Panc1 (cell line): ENCODE data around the gene TTLL7. TPM values are rescaled to one million over a fixed set of nuclear protein-coding genes. Genes with fewer than 3 reads are reported as not detected.

Experiments
- ATAC-seq: fragments of 200-7000 bp; cut with Tn5 transposase; 2 replicates; pipeline ENCODE4 v1.9.1; 2020; ENCODE audit warnings: mild to moderate bottlenecking, moderate library complexity
- BruUV-seq: library from RNA; stranded (reverse); fragments of 400-500 nt; replicated peaks from 2 replicates; lab custom pipeline; 2021; lab: Mats Ljungman, UMichigan
- CTCF ChIA-PET: fragments of 300-600 bp; sonication (Branson Sonifier 250); formaldehyde crosslinking; loops from one replicate; lab custom pipeline; 2022; ENCODE audit warnings: antibody characterized with exemption; lab: Charles Lee
- POLR2A ChIA-PET: fragments of 300-600 bp; sonication (Branson Sonifier 250); formaldehyde crosslinking; loops from one replicate; lab custom pipeline; 2022; ENCODE audit warnings: antibody characterized with exemption; lab: Charles Lee
- DNase-seq: peaks from one replicate; pipeline ENCODE4 v3.0.0-alpha.2; 2010; ENCODE audit warnings: low read depth, low spot score
- H3K27ac ChIP-seq: 2 replicates; pipeline ENCODE4 v1.5.1; 2011; ENCODE audit warnings: mild to moderate bottlenecking, low read length, inconsistent platforms
- H3K27me3 ChIP-seq: fragments of 200-500 bp; sonication (Bioruptor generic); 2 replicates; pipeline ENCODE4 v1.6.0; 2014; ENCODE audit warnings: low read length, inconsistent platforms; ENCODE audit not compliant: control insufficient read depth, insufficient read depth
- H3K36me3 ChIP-seq: fragments of 200-500 bp; sonication (Bioruptor generic); 2 replicates; pipeline ENCODE4 v1.5.1; 2014; ENCODE audit warnings: inconsistent platforms, mild to moderate bottlenecking, low read length, moderate library complexity; ENCODE audit not compliant: control insufficient read depth, insufficient read depth
- H3K4me1 ChIP-seq: 2 replicates; pipeline ENCODE4 v1.5.1; 2011; ENCODE audit warnings: inconsistent platforms, mild to moderate bottlenecking, low read length, moderate library complexity; ENCODE audit not compliant: control insufficient read depth, insufficient read depth
- H3K4me3 ChIP-seq, 2 experiments: 2 replicates each; pipeline ENCODE4 v1.5.1; 2011 to 2012; ENCODE audit warnings: low read depth in 2 of 2, low read length in 2 of 2, mild to moderate bottlenecking in 2 of 2, inconsistent platforms in 1 of 2, moderate library complexity in 1 of 2
- H3K9me3 ChIP-seq: fragments of 200-500 bp; sonication (Bioruptor generic); 2 replicates; pipeline ENCODE4 v1.5.1; 2014; ENCODE audit warnings: low read depth, mild to moderate bottlenecking, inconsistent platforms, low read length, moderate library complexity; ENCODE audit not compliant: control insufficient read depth, insufficient read depth
- POLR2AphosphoS5 ChIP-seq: IDR thresholded peaks from 2 replicates; pipeline ENCODE4 v1.6.1; 2012; ENCODE audit warnings: mild to moderate bottlenecking, low read depth, low read length, moderate library complexity
- SIN3A ChIP-seq: IDR thresholded peaks from 2 replicates; pipeline ENCODE4 v1.6.1; 2012; ENCODE audit warnings: low read depth, mild to moderate bottlenecking, low read length, moderate library complexity, borderline replicate concordance; ENCODE audit not compliant: insufficient read depth
- TCF7L2 ChIP-seq: IDR thresholded peaks from 2 replicates; pipeline ENCODE4 v1.6.1; 2011; ENCODE audit warnings: mild to moderate bottlenecking, low read depth, low read length, inconsistent platforms
- in situ Hi-C: cut with HindIII; loops from 2 replicates; pipeline ENCODE4 v1.10.0; 2016; ENCODE audit warnings: low sequenced_read_pairs, low pct_unique_long_range_greater_than_20kb
- intact Hi-C: fragments of 100-400 bp; cut with micrococcal nuclease; formaldehyde crosslinking; loops from one replicate; pipeline ENCODE4 v1.10.0; 2022; ENCODE audit not compliant: unreplicated experiment
- total RNA-seq: library from RNA; stranded (reverse); gene quantifications from one replicate; pipeline ENCODE4 v1.2.1, GENCODE V29; 2021; ENCODE audit not compliant: unreplicated experiment
- TF ChIP-seq, protein P1 (sequence below): fragments of 450-650 bp; IDR thresholded peaks from 2 replicates; pipeline ENCODE4 v1.5.1; 2017; ENCODE audit warnings: mild to moderate bottlenecking
- TF ChIP-seq, protein P2 (sequence below), 2 experiments: IDR thresholded peaks; 2 replicates each; pipeline ENCODE4 v1.6.1; 2011 to 2012; ENCODE audit warnings: low read depth in 2 of 2, control low read depth in 1 of 2, low read length in 1 of 2, mild to moderate bottlenecking in 1 of 2, moderate library complexity in 1 of 2; ENCODE audit not compliant: insufficient read depth in 1 of 2

TTLL7 gene
- total RNA-seq, 1 experiment from 2014 or later, result 31.4 TPM

DNA sequence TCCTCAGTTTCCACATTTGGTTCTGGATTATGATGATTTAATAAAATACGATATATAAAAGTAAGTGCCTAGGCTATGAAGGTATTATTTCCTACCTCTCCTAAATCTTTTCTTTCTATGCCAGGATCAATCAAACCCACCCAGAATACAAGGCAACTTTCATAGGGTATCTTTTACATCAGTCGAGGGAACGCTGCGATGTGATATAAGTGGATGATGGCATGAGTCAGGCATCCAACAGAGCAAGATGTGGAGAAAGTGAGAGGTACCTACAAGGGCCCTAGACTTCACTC is 781 bp downstream of the TTLL7 start:
- DNase-seq, result no peak
- intact Hi-C loops, result loop anchor here (10.0 kb wide), 1 partner anchor 77 kb away; no protein-coding TSS in a partner anchor
- no TSS peak for BruUV-seq
- CTCF ChIA-PET, result interaction anchor here (0.5 to 0.7 kb wide), 2 partner anchors 80 to 193 kb away, joined by 3 read pairs; no protein-coding TSS in a partner anchor
- TF ChIP-seq POLR2AphosphoS5 (no peak), SIN3A (no peak), TCF7L2 (no peak)
- TF ChIP-seq, protein P1, sequence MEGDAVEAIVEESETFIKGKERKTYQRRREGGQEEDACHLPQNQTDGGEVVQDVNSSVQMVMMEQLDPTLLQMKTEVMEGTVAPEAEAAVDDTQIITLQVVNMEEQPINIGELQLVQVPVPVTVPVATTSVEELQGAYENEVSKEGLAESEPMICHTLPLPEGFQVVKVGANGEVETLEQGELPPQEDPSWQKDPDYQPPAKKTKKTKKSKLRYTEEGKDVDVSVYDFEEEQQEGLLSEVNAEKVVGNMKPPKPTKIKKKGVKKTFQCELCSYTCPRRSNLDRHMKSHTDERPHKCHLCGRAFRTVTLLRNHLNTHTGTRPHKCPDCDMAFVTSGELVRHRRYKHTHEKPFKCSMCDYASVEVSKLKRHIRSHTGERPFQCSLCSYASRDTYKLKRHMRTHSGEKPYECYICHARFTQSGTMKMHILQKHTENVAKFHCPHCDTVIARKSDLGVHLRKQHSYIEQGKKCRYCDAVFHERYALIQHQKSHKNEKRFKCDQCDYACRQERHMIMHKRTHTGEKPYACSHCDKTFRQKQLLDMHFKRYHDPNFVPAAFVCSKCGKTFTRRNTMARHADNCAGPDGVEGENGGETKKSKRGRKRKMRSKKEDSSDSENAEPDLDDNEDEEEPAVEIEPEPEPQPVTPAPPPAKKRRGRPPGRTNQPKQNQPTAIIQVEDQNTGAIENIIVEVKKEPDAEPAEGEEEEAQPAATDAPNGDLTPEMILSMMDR, result no peak; the same call in 1 of the 2 replicates
- TF ChIP-seq, protein P2, sequence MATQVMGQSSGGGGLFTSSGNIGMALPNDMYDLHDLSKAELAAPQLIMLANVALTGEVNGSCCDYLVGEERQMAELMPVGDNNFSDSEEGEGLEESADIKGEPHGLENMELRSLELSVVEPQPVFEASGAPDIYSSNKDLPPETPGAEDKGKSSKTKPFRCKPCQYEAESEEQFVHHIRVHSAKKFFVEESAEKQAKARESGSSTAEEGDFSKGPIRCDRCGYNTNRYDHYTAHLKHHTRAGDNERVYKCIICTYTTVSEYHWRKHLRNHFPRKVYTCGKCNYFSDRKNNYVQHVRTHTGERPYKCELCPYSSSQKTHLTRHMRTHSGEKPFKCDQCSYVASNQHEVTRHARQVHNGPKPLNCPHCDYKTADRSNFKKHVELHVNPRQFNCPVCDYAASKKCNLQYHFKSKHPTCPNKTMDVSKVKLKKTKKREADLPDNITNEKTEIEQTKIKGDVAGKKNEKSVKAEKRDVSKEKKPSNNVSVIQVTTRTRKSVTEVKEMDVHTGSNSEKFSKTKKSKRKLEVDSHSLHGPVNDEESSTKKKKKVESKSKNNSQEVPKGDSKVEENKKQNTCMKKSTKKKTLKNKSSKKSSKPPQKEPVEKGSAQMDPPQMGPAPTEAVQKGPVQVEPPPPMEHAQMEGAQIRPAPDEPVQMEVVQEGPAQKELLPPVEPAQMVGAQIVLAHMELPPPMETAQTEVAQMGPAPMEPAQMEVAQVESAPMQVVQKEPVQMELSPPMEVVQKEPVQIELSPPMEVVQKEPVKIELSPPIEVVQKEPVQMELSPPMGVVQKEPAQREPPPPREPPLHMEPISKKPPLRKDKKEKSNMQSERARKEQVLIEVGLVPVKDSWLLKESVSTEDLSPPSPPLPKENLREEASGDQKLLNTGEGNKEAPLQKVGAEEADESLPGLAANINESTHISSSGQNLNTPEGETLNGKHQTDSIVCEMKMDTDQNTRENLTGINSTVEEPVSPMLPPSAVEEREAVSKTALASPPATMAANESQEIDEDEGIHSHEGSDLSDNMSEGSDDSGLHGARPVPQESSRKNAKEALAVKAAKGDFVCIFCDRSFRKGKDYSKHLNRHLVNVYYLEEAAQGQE (IDR thresholded peaks at IDR 0.05; ENCODE audit: insufficient read depth in 1 of 2, low read depth in 2 of 2, low read length in 1 of 2), result no peak
- H3K27me3 ChIP-seq, result no peaks in the 10 kb centered on the region
- ATAC-seq, result no peak; the same call in 1 of the 2 replicates
- H3K27ac ChIP-seq, result peak overlapping the region; percentile 93
- no peaks in the 10 kb centered on the region for H3K9me3 ChIP-seq
- no peaks in the 10 kb centered on the region for H3K36me3 ChIP-seq
- in situ Hi-C loops, result no loop called here
- peak overlapping the region; percentile 70 to 81 for H3K4me3 ChIP-seq
- POLR2A ChIA-PET, result interaction anchor here (0.7 kb wide), 1 partner anchor 690 kb away, joined by 3 read pairs; no protein-coding TSS in a partner anchor
- H3K4me1 ChIP-seq, result peaks cover 16% of the 10 kb centered on the region

DNA sequence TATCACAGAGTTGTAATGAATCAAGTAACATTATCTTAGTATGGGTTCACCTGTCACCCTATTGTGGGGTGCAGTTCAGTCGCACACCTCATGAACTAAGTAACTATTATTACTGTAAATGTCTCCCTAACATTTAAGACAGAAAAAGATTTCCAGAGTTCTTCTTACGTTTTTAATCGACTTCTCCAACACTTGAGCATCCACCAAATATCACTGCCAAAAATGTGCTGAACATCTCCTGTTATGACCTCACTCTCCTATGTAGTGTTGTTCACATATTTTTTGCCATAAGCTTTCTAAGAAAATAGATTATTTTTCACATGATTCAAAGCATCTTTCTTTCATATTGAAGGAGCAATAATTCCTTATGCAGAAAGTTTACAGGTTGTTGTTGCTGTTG is 1.3 kb downstream of the TTLL7 start:
- Histone ChIP-seq H3K9me3 (no peaks in the 10 kb centered on the region), H3K27me3 (no peaks in the 10 kb centered on the region), H3K4me1 (peaks cover 16% of the 10 kb centered on the region), H3K27ac (peak overlapping the region; percentile 93; the same call in 1 of the 2 replicates), H3K36me3 (no peaks in the 10 kb centered on the region), H3K4me3 (peak overlapping the region in 1 of 2 experiments; percentile 70; a peak in 1 of 4 replicates)
- TF ChIP-seq, protein P2 (IDR thresholded peaks at IDR 0.05; ENCODE audit: insufficient read depth in 1 of 2, low read depth in 2 of 2, low read length in 1 of 2), result no peak
- no peak for TF ChIP-seq POLR2AphosphoS5
- TF ChIP-seq, protein P1, result no peak
- no peak for TF ChIP-seq TCF7L2
- TF ChIP-seq SIN3A, result no peak
- CTCF ChIA-PET, result no interaction called here
- POLR2A ChIA-PET, result no interaction called here
- BruUV-seq, result TSS peak; percentile 76
- intact Hi-C loops, result loop anchor here (10.0 kb wide), 1 partner anchor 77 kb away; no protein-coding TSS in a partner anchor
- ATAC-seq, result no peak
- no peak for DNase-seq
- in situ Hi-C loops, result no loop called here
